Measurements from ENCODE around the gene TOP3B. TPM values are rescaled to one million over a fixed set of nuclear protein-coding genes. Genes with fewer than 3 reads are reported as not detected.

The TOP3B gene
- total RNA-seq, 1 experiment from 2014 or later = 24.9 TPM

- in situ Hi-C loops (cut with HindIII; ENCODE audit: low pct_unique_long_range_greater_than_20kb, low sequenced_read_pairs) = no loop called here
- DNase-seq (ENCODE audit: low read depth, low spot score) = no peak
Observed at GRCh38 chr22:22015631-22016030, 33.0 kb upstream of the TOP3B start.

GRCh38 chr22:22014285-22014659, 31.7 kb upstream of the TOP3B start:
- in situ Hi-C loops (cut with HindIII; ENCODE audit: low pct_unique_long_range_greater_than_20kb, low sequenced_read_pairs) = no loop called here
- DNase-seq (ENCODE audit: low read depth, low spot score) = no peak

GRCh38 chr22:22013559-22014284, 31.1 kb upstream of the TOP3B start:
- in situ Hi-C loops (cut with HindIII; ENCODE audit: low pct_unique_long_range_greater_than_20kb, low sequenced_read_pairs) = no loop called here
- no peak for DNase-seq (ENCODE audit: low read depth, low spot score)

- in situ Hi-C loops (cut with HindIII; ENCODE audit: low pct_unique_long_range_greater_than_20kb, low sequenced_read_pairs) = no loop called here
- no peak for DNase-seq (ENCODE audit: low read depth, low spot score)
Observed at GRCh38 chr22:22011964-22012363, 29.4 kb upstream of the TOP3B start.

- DNase-seq (ENCODE audit: low read depth, low spot score) = no peak
- in situ Hi-C loops (cut with HindIII; ENCODE audit: low pct_unique_long_range_greater_than_20kb, low sequenced_read_pairs) = no loop called here
Observed at GRCh38 chr22:22010358-22010757, 27.8 kb upstream of the TOP3B start.

GRCh38 chr22:22009661-22010060, 27.1 kb upstream of the TOP3B start:
- in situ Hi-C loops (cut with HindIII; ENCODE audit: low pct_unique_long_range_greater_than_20kb, low sequenced_read_pairs) = no loop called here
- DNase-seq (ENCODE audit: low read depth, low spot score) = no peak

GRCh38 chr22:22006596-22006990, 24.0 kb upstream of the TOP3B start:
- in situ Hi-C loops (cut with HindIII; ENCODE audit: low pct_unique_long_range_greater_than_20kb, low sequenced_read_pairs) = no loop called here
- DNase-seq (ENCODE audit: low read depth, low spot score) = no peak

GRCh38 chr22:22005945-22006595, 23.5 kb upstream of the TOP3B start:
- no peak for DNase-seq (ENCODE audit: low read depth, low spot score)
- in situ Hi-C loops (cut with HindIII; ENCODE audit: low pct_unique_long_range_greater_than_20kb, low sequenced_read_pairs) = no loop called here

- no peak for DNase-seq (ENCODE audit: low read depth, low spot score)
- in situ Hi-C loops (cut with HindIII; ENCODE audit: low pct_unique_long_range_greater_than_20kb, low sequenced_read_pairs) = no loop called here
Observed at GRCh38 chr22:22003233-22003632, 20.6 kb upstream of the TOP3B start.

GRCh38 chr22:22002526-22003055, 20.0 kb upstream of the TOP3B start:
- in situ Hi-C loops (cut with HindIII; ENCODE audit: low pct_unique_long_range_greater_than_20kb, low sequenced_read_pairs) = no loop called here
- no peak for DNase-seq (ENCODE audit: low read depth, low spot score)

GRCh38 chr22:22001664-22002525, 19.3 kb upstream of the TOP3B start:
- in situ Hi-C loops (cut with HindIII; ENCODE audit: low pct_unique_long_range_greater_than_20kb, low sequenced_read_pairs) = no loop called here
- no peak for DNase-seq (ENCODE audit: low read depth, low spot score)

GRCh38 chr22:21998595-21999247, 16.1 kb upstream of the TOP3B start:
- no peak for DNase-seq (ENCODE audit: low read depth, low spot score)
- in situ Hi-C loops (cut with HindIII; ENCODE audit: low pct_unique_long_range_greater_than_20kb, low sequenced_read_pairs) = no loop called here

GRCh38 chr22:21996175-21996720, 13.7 kb upstream of the TOP3B start:
- in situ Hi-C loops (cut with HindIII; ENCODE audit: low pct_unique_long_range_greater_than_20kb, low sequenced_read_pairs) = no loop called here
- DNase-seq (ENCODE audit: low read depth, low spot score) = no peak

GRCh38 chr22:21995660-21996059, 13.1 kb upstream of the TOP3B start:
- DNase-seq (ENCODE audit: low read depth, low spot score) = no peak
- in situ Hi-C loops (cut with HindIII; ENCODE audit: low pct_unique_long_range_greater_than_20kb, low sequenced_read_pairs) = no loop called here

- in situ Hi-C loops (cut with HindIII; ENCODE audit: low pct_unique_long_range_greater_than_20kb, low sequenced_read_pairs) = no loop called here
- DNase-seq (ENCODE audit: low read depth, low spot score) = no peak
Observed at GRCh38 chr22:21994881-21995444, 12.4 kb upstream of the TOP3B start.

GRCh38 chr22:21992593-21993237, 10.1 kb upstream of the TOP3B start:
- in situ Hi-C loops (cut with HindIII; ENCODE audit: low pct_unique_long_range_greater_than_20kb, low sequenced_read_pairs) = no loop called here
- no peak for DNase-seq (ENCODE audit: low read depth, low spot score)

- DNase-seq (ENCODE audit: low read depth, low spot score) = no peak
- in situ Hi-C loops (cut with HindIII; ENCODE audit: low pct_unique_long_range_greater_than_20kb, low sequenced_read_pairs) = no loop called here
Observed at GRCh38 chr22:21991774-21992173, 9.2 kb upstream of the TOP3B start.
